Fibroblast of villous mesenchyme (primary cell): ENCODE data around the gene BNC2. TPM values are rescaled to one million over a fixed set of nuclear protein-coding genes. Genes with fewer than 3 reads are reported as not detected.
"Not testable (repeated sequence)": the region's sequence is repeated elsewhere in the genome, so short reads cannot be mapped to it uniquely, and the experiment has no call there.

ENCODE experiments used
- DNase-seq: peaks from one replicate; pipeline ENCODE4 v3.0.0-alpha.2; 2010; ENCODE audit warnings: low read depth
- H3K4me3 ChIP-seq: 2 replicates; pipeline ENCODE4 v1.5.1; 2011; ENCODE audit warnings: low read depth, mild to moderate bottlenecking, low read length
- total RNA-seq: library from RNA; depleted of rRNA; stranded (reverse); fragments of >200 nt; gene quantifications from 2 replicates; pipeline ENCODE4 v1.2.3, GENCODE V29; 2012
- TF ChIP-seq, protein P1 (sequence below): IDR thresholded peaks from 2 replicates; pipeline ENCODE4 v1.5.1; 2012; ENCODE audit warnings: low read depth, mild to moderate bottlenecking, low read length; ENCODE audit not compliant: insufficient read depth

The BNC2 gene, protein sequence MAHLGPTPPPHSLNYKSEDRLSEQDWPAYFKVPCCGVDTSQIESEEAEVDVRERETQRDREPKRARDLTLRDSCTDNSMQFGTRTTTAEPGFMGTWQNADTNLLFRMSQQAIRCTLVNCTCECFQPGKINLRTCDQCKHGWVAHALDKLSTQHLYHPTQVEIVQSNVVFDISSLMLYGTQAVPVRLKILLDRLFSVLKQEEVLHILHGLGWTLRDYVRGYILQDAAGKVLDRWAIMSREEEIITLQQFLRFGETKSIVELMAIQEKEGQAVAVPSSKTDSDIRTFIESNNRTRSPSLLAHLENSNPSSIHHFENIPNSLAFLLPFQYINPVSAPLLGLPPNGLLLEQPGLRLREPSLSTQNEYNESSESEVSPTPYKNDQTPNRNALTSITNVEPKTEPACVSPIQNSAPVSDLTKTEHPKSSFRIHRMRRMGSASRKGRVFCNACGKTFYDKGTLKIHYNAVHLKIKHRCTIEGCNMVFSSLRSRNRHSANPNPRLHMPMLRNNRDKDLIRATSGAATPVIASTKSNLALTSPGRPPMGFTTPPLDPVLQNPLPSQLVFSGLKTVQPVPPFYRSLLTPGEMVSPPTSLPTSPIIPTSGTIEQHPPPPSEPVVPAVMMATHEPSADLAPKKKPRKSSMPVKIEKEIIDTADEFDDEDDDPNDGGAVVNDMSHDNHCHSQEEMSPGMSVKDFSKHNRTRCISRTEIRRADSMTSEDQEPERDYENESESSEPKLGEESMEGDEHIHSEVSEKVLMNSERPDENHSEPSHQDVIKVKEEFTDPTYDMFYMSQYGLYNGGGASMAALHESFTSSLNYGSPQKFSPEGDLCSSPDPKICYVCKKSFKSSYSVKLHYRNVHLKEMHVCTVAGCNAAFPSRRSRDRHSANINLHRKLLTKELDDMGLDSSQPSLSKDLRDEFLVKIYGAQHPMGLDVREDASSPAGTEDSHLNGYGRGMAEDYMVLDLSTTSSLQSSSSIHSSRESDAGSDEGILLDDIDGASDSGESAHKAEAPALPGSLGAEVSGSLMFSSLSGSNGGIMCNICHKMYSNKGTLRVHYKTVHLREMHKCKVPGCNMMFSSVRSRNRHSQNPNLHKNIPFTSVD
- 33.7 and 41.6 TPM in 2 replicates for total RNA-seq

DNA sequence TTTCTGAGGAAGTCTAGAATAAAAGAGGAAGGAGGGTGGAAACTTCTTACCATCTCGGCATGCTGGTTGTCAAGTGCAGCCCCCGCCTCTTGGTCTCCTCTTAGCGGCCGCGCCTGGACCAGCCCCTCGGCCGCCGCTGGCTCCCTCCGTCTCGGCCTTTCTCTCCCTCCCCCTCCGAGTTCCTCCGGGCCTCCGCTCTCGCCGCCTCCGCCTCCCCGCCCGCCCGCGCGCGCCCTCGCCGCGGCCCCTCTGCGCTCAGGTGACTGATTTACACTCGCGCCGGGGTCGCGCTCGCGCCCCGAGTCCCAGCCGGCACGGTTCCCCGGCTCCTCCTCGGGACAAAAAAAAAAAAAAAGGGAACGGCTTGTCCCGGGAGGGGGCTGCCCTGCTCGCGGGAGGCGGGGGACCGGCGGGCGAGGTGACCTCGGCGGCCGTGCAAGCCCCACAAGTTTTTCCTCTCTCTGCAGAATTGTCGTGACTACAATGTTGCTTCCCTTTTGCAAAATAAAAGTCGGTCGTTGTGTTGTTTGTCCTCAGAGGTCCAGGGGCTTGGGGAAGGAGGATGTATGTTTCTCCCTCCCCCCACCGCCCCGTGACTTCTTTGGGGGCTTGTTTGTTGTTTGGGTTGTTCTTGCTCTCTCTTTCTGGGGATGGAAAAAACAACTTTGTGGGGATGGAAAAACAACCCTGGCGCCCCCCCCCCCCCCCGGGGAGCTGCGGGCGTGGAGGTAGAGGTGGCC lies at the start of gene BNC2:
BNC2 (minus strand) TSS at position 75 of the 740 bp plus-strand sequence; CDS start at position 53, 22 bp downstream.
- TF ChIP-seq, protein P1, sequence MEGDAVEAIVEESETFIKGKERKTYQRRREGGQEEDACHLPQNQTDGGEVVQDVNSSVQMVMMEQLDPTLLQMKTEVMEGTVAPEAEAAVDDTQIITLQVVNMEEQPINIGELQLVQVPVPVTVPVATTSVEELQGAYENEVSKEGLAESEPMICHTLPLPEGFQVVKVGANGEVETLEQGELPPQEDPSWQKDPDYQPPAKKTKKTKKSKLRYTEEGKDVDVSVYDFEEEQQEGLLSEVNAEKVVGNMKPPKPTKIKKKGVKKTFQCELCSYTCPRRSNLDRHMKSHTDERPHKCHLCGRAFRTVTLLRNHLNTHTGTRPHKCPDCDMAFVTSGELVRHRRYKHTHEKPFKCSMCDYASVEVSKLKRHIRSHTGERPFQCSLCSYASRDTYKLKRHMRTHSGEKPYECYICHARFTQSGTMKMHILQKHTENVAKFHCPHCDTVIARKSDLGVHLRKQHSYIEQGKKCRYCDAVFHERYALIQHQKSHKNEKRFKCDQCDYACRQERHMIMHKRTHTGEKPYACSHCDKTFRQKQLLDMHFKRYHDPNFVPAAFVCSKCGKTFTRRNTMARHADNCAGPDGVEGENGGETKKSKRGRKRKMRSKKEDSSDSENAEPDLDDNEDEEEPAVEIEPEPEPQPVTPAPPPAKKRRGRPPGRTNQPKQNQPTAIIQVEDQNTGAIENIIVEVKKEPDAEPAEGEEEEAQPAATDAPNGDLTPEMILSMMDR = peak; percentile 0
- peak; percentile 65 for DNase-seq

DNA sequence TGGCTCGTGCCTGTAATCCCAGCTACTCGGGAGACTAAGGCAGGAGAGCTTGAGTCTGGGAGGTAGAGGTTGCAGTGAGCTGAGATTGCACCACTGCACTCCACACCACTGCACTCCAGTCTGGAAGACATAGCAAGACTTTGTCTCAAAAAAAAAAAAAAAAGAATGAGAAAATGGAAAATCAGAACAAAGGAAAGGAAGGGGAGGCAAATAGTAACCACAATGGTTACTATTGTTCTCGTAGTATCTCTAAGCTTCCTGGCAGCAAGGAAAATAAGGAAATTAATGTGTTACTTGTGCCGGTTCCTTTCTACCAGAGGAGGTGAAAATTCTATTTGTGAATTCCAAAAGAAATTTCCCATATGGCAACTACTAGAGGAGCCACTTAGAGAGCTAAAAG lies 48.5 kb upstream of the BNC2 start:
- no peak for DNase-seq
- no peak overlapping the region for H3K4me3 ChIP-seq
- TF ChIP-seq, protein P1 = no peak

More for the DNA sequence above, at the start of gene BNC2:
- peak within 1 kb of the TSS; percentile 87 for H3K4me3 ChIP-seq

DNA sequence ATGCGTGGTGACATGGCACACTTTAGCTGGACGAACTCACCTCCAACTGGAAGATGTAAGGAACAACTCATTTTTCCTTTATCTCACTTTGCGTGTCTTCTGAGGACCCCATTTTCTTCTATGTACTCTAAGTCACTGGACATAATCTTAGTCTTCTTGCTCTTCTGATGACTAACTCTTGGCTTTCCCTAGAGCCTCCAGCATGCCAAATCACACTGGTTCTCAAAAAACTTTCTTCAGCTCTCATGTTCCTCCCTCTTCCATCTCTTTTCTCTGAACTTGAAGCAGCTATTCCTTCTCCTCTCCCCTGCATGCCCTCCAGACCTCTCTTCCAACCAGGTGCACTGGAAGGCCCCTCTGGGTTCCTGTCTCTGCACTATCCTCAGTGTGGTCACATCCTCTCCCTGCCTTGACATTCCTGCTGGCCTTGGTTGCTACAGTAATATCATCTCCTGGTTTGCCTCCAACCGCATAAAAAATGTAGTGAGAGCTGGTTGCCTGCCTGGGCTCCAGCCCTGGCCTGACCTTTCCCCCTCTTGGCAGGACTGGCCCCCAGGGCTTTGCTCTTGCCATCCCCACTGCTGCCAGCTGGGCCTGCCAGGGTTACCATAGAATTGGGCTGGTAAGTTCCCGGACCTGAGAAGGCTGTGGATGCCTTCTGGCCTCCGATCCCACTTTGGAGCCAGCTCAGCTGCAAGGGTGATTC lies 44.8 kb upstream of the BNC2 start:
- H3K4me3 ChIP-seq = no peak overlapping the region
- TF ChIP-seq, protein P1 = no peak
- DNase-seq = no peak

DNA sequence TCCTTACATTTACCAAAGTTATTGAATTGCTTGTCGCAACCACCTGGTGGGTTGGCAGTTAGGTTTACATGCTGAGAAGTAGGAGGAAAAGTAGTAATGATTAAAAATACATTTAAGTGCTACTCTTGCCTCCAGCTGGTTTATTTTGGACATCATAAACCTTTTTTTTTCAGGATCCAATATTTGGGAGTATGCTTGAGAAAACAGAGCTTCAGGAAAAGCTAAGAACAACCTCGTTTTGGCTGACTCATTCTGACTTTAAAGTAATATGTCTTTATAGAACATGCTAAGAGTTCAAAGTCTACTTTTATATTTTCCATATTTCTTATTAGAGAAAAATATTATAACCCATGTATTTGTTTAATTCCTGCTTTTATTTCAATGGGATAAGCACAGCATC lies 41.7 kb upstream of the BNC2 start:
- H3K4me3 ChIP-seq = no peak overlapping the region
- TF ChIP-seq, protein P1 = no peak
- peak; percentile 11 for DNase-seq

DNA sequence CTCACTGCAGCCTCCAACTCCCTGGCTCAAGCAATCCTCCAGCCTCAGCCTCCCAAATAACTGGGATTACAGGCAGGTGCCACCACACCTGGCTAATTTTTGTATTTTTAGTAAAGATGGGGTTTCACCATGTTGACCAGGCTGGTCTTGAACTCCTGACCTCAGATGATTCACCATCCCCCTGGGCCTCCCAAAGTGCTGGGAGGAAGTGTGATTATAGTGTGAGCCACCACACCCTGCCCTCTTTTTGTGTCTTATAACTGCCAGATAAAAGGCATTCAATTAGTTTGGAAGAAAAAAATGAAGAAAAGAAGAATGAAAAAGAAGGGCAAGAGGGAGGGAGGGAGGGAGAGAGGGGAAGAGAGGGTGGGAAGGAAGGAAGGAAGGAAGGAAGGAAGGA lies 37.7 kb upstream of the BNC2 start:
- not testable (repeated sequence) for H3K4me3 ChIP-seq, DNase-seq

DNA sequence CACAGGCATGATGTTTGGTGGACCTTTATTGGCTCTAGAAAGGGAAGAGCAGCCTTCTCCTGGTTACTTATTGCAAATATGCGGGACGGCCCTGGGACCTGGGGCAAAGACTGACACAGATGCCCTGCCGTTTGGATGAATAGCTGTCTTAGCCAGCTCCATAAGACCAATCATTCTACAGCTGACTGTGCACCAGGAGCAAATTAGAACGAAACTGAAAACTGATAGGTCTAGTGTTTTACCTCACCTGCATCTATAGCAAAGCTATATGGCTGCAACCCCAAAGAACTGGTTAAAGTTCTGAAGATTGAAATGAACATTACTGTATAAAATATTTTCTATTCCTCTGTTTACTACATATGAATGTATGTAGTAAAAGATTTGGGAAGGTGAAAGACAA lies 34.2 kb upstream of the BNC2 start:
- H3K4me3 ChIP-seq = no peak overlapping the region
- TF ChIP-seq, protein P1 = no peak
- no peak for DNase-seq
